Liver (tissue), 9 donors: ENCODE results near the gene OR4K5. TPM values are rescaled to one million over a fixed set of nuclear protein-coding genes. Genes with fewer than 3 reads are reported as not detected.

Experiments used
- DNase-seq: peaks from one replicate; pipeline ENCODE4 v3.0.0-alpha.2; 2017; ENCODE audit warnings: low spot score
- H3K27ac ChIP-seq, 2 donors: one replicate each; pipeline ENCODE4 v1.7.0; 2013; ENCODE audit warnings: inconsistent platforms in 2 of 2, low read length in 2 of 2, control low read depth in 1 of 2, low read depth in 1 of 2, mild to moderate bottlenecking in 1 of 2
- H3K27me3 ChIP-seq, 4 donors: one replicate each; pipeline versions ENCODE4 v1.6.1 to v1.7.0; 2013; ENCODE audit warnings: low read length in 3 of 4, inconsistent platforms in 1 of 4, mild to moderate bottlenecking in 1 of 4, moderate library complexity in 1 of 4; ENCODE audit not compliant: control insufficient read depth in 4 of 4, insufficient read depth in 4 of 4
- H3K36me3 ChIP-seq, 4 donors: one replicate each; pipeline versions ENCODE4 v1.6.1 to v1.7.0; 2013; ENCODE audit warnings: low read length in 3 of 4, mild to moderate bottlenecking in 3 of 4, low read depth in 1 of 4, moderate library complexity in 1 of 4; ENCODE audit not compliant: control insufficient read depth in 4 of 4, insufficient read depth in 3 of 4
- H3K4me1 ChIP-seq, 4 donors: one replicate each; pipeline versions ENCODE4 v1.6.1 to v1.7.0; 2013; ENCODE audit warnings: low read length in 3 of 4, mild to moderate bottlenecking in 3 of 4, moderate library complexity in 1 of 4; ENCODE audit not compliant: control insufficient read depth in 4 of 4, insufficient read depth in 4 of 4
- H3K4me3 ChIP-seq, 3 donors: one replicate each; pipeline versions ENCODE4 v1.6.1 to v1.7.0; 2013; ENCODE audit warnings: low read length in 3 of 3, control low read depth in 1 of 3, low read depth in 1 of 3, mild to moderate bottlenecking in 1 of 3
- H3K9ac ChIP-seq, 2 donors: one replicate each; pipeline ENCODE4 v1.7.0; 2013; ENCODE audit warnings: low read length in 2 of 2, mild to moderate bottlenecking in 2 of 2, moderate library complexity in 2 of 2, control low read depth in 1 of 2, low read depth in 1 of 2
- H3K9me3 ChIP-seq, 4 donors: one replicate each; pipeline versions ENCODE4 v1.6.1 to v1.7.0; 2013; ENCODE audit warnings: low read length in 3 of 4; ENCODE audit not compliant: control insufficient read depth in 4 of 4
- ATF3 ChIP-seq: IDR thresholded peaks from 2 replicates; pipeline ENCODE4 v1.6.1; 2016; ENCODE audit warnings: antibody characterized with exemption
- CTCF ChIP-seq: fragments of 150-350 bp; IDR thresholded peaks from 2 replicates; pipeline ENCODE4 v1.5.1; 2017; ENCODE audit warnings: improper control_type of control experiment, low read depth, low read length; ENCODE audit not compliant: missing input control
- EGR1 ChIP-seq, 2 donors: IDR thresholded peaks; 2 replicates each; pipeline ENCODE4 v1.6.1; 2016 to 2018; ENCODE audit warnings: antibody characterized with exemption in 2 of 2, low read depth in 2 of 2
- FOXA1 ChIP-seq: IDR thresholded peaks from 2 replicates; pipeline ENCODE4 v1.6.1; 2016; ENCODE audit warnings: antibody characterized with exemption
- FOXA2 ChIP-seq: IDR thresholded peaks from 2 replicates; pipeline ENCODE4 v1.6.1; 2016; ENCODE audit warnings: antibody characterized with exemption
- GABPA ChIP-seq, 2 donors: IDR thresholded peaks in 1 of 2; conservative IDR thresholded peaks in 1 of 2; 2 replicates each; pipeline ENCODE4 v1.6.1; 2016; ENCODE audit warnings: antibody characterized with exemption in 2 of 2, mild to moderate bottlenecking in 1 of 2, moderate library complexity in 1 of 2
- HNF4A ChIP-seq, 2 donors: conservative IDR thresholded peaks; 2 replicates each; pipeline ENCODE4 v1.6.1; 2016; ENCODE audit warnings: antibody characterized with exemption in 2 of 2, mild to moderate bottlenecking in 2 of 2
- HNF4G ChIP-seq: IDR thresholded peaks from 2 replicates; pipeline ENCODE4 v1.6.1; 2016; ENCODE audit warnings: antibody characterized with exemption
- JUND ChIP-seq, 2 donors: IDR thresholded peaks; 2 replicates each; pipeline ENCODE4 v1.6.1; 2016; ENCODE audit warnings: antibody characterized with exemption in 2 of 2
- MAX ChIP-seq: IDR thresholded peaks from 2 replicates; pipeline ENCODE4 v1.6.1; 2016; ENCODE audit warnings: antibody characterized with exemption
- RAD21 ChIP-seq, 2 donors: IDR thresholded peaks; 2 replicates each; pipeline ENCODE4 v1.6.1; 2016; ENCODE audit warnings: antibody characterized with exemption in 2 of 2, mild to moderate bottlenecking in 2 of 2
- REST ChIP-seq: IDR thresholded peaks from 2 replicates; pipeline ENCODE4 v1.6.1; 2016; ENCODE audit warnings: antibody characterized with exemption, mild to moderate bottlenecking
- RXRA ChIP-seq, 2 donors: IDR thresholded peaks; 2 replicates each; pipeline ENCODE4 v1.6.1; 2017 to 2018; ENCODE audit warnings: antibody characterized with exemption in 2 of 2, mild to moderate bottlenecking in 1 of 2
- SP1 ChIP-seq: IDR thresholded peaks from 2 replicates; pipeline ENCODE4 v1.6.1; 2018; ENCODE audit warnings: antibody characterized with exemption, mild to moderate bottlenecking
- TAF1 ChIP-seq: conservative IDR thresholded peaks from 2 replicates; pipeline ENCODE4 v1.6.1; 2016; ENCODE audit warnings: antibody characterized with exemption, mild to moderate bottlenecking
- YY1 ChIP-seq: IDR thresholded peaks from 2 replicates; pipeline ENCODE4 v1.6.1; 2016; ENCODE audit warnings: antibody characterized with exemption, mild to moderate bottlenecking
- WGBS: extraction: QIAGEN DNeasy Blood & Tissue Kit; methylation state at CpG from one replicate; pipeline ENCODE4 v1.1.7; 2013; 5-methylcytosine and 5-hydroxymethylcytosine counted together
- polyA plus RNA-seq, 2 donors: library from polyadenylated mRNA; stranded (reverse) in 1 of 2; unstranded in 1 of 2; fragments of 200-250 nt in 1 of 2; fragments of >200 nt in 1 of 2; fragmentation: Nextera tagmentation in 1 of 2; extraction: Ambion mirVana in 1 of 2; gene quantifications; one replicate each; pipeline versions ENCODE4 v1.2.1 to v1.2.3, GENCODE V29; 2013 to 2015
- total RNA-seq, 2 donors: library from RNA; depleted of rRNA; stranded (reverse); fragments of >200 nt; gene quantifications; one replicate each; pipeline ENCODE4 v1.2.3, GENCODE V29; 2014
- donor health status: healthy.
- donor health status: healthy.
- donor health status: healthy.
- donor health status: healthy.
- donor health status: healthy.

The OR4K5 gene
- total and polyA plus RNA-seq, 4 donors: not detected

- no peak for TF ChIP-seq REST
- TF ChIP-seq MAX: no peak
- no peak for TF ChIP-seq HNF4A (conservative IDR thresholded peaks at IDR 0.05)
- TF ChIP-seq RAD21 (IDR thresholded peaks at IDR 0.05): no peak
- TF ChIP-seq JUND (IDR thresholded peaks at IDR 0.05): no peak
- no peak for TF ChIP-seq EGR1 (IDR thresholded peaks at IDR 0.05; ENCODE audit: low read depth in 2 of 2)
Measured at GRCh38 chr14:19930617-19931016, 10.2 kb downstream of the OR4K5 start, which contains the start of gene OR4K1 (continued).

GRCh38 chr14:19941668-19942067 lies 21.3 kb downstream of the OR4K5 start:
- H3K9ac ChIP-seq: no peak overlapping the region
- no peaks in the 10 kb centered on the region for H3K27me3 ChIP-seq
- TF ChIP-seq JUND (IDR thresholded peaks at IDR 0.05) (no peak), FOXA2 (no peak), FOXA1 (no peak), SP1 (no peak), YY1 (no peak), RAD21 (IDR thresholded peaks at IDR 0.05) (no peak), CTCF (no peak), ATF3 (no peak), HNF4A (conservative IDR thresholded peaks at IDR 0.05) (no peak), TAF1 (no peak), GABPA (IDR thresholded peaks at IDR 0.05 in 1 of 2, conservative IDR thresholded peaks at IDR 0.05 in 1 of 2) (no peak), MAX (no peak), HNF4G (no peak), RXRA (IDR thresholded peaks at IDR 0.05) (no peak), REST (no peak)
- H3K4me3 ChIP-seq: no peak overlapping the region
- H3K9me3 ChIP-seq: no peaks in the 10 kb centered on the region
- H3K4me1 ChIP-seq: no peaks in the 10 kb centered on the region
- 88% methylated on average over 1 of the region's 1 CpG for WGBS
- no peak for DNase-seq
- H3K36me3 ChIP-seq: no peaks in the 10 kb centered on the region
- no peak overlapping the region for H3K27ac ChIP-seq
